ENCODE results near the gene LPIN1. TPM values are rescaled to one million over a fixed set of nuclear protein-coding genes. Genes with fewer than 3 reads are reported as not detected.
A peak's percentile ranks its signal among the peaks of the same experiment; 100 is the strongest.

LPIN1 gene
- total and polyA plus RNA-seq, 2 donors (not counting 1 experiment from before 2014, with no cell fraction given): 36.3 to 99.1 TPM

GRCh38 chr2:11778923-11779757, 32.7 kb downstream of the LPIN1 start:
- H3K4me3 ChIP-seq (ENCODE audit: control extremely low read depth in 1 of 5, extremely low read depth in 1 of 5, insufficient read depth in 1 of 5, low read depth in 2 of 5, low read length in 4 of 5): peak overlapping the region in 3 of 5 experiments; percentile 16 to 55 (median 25)
- peak overlapping the region; percentile 49 for H3K9ac ChIP-seq (ENCODE audit: low read length)
- H3K27ac Mint-ChIP-seq: no peak overlapping the region

More at GRCh38 chr2:11778923-11779757, 32.7 kb downstream of the LPIN1 start:
- Histone ChIP-seq H3K9me3 (ENCODE audit: control extremely low read depth in 1 of 3, control insufficient read depth in 2 of 3, insufficient read depth in 1 of 3, low read length in 2 of 3) (no peaks in the 10 kb centered on the region), H3K4me1 (ENCODE audit: control insufficient read depth in 2 of 2, insufficient read depth in 2 of 2, low read length in 2 of 2) (peaks cover 18 to 26% of the 10 kb centered on the region in 2 donors), H4K20me1 (ENCODE audit: control insufficient read depth, insufficient read depth, low read length, poor library complexity, severe bottlenecking) (no peaks in the 10 kb centered on the region), H2AFZ (ENCODE audit: insufficient read depth, low read depth, low read length, poor library complexity, severe bottlenecking) (peak overlapping the region; percentile 30), H3K4me2 (replicated peaks; ENCODE audit: low read depth, low read length, poor library complexity, severe bottlenecking) (peak overlapping the region; percentile 74), H3K79me2 (ENCODE audit: control insufficient read depth, insufficient read depth, low read length) (peaks cover 6% of the 10 kb centered on the region), H3K27ac (ENCODE audit: low read length in 2 of 2) (no peak overlapping the region), H3K27me3 (replicated peaks in 1 of 4; ENCODE audit: control extremely low read depth in 1 of 4, control insufficient read depth in 3 of 4, insufficient read depth in 4 of 4, low read length in 3 of 4) (no peaks in the 10 kb centered on the region), H3K36me3 (replicated peaks in 1 of 2; ENCODE audit: control extremely low read depth in 1 of 2, control insufficient read depth in 1 of 2, extremely low read depth in 1 of 2, insufficient read depth in 2 of 2, low read length in 1 of 2) (peaks cover 0 to 57% of the 10 kb centered on the region in 2 experiments)
- H3K9me3 Mint-ChIP-seq (ENCODE audit: insufficient read depth): no peaks in the 10 kb centered on the region
- WGBS (ENCODE audit: insufficient coverage): 26% methylated on average over 9 of the region's 23 CpGs
- peak; percentile 96 for ATAC-seq (ENCODE audit: low read depth)
- ChIA-PET CTCF (interaction anchor here (0.6 to 12.8 kb wide), 29 partner anchors 8 to 1238 kb away, joined by 3 to 411 read pairs (median 5); partner anchors contain the start of gene LPIN1), POLR2A (interaction anchor here (1.2 kb wide), 1 partner anchor 26 kb away, joined by 3 read pairs; no protein-coding TSS in a partner anchor)
- peak overlapping the region; percentile 34 for H3K4me3 Mint-ChIP-seq
- peak; percentile 89 for DNase-seq
- peak; percentile 97 for TF ChIP-seq CTCF (IDR thresholded peaks at IDR 0.05)
- no peak for TF ChIP-seq EZH2 (IDR thresholded peaks at IDR 0.05; ENCODE audit: borderline replicate concordance, insufficient read depth, low read depth, low read length, poor library complexity, severe bottlenecking)
- H3K4me1 Mint-ChIP-seq: peaks cover 36% of the 10 kb centered on the region
- no peaks in the 10 kb centered on the region for H3K27me3 Mint-ChIP-seq
- intact Hi-C loops (cut with micrococcal nuclease): loop anchor here (1.0 to 2.0 kb wide), 7 partner anchors 26 to 647 kb away; partner anchors contain the start of gene LPIN1

Data from B cell (primary cell).